Measurements from ENCODE around the gene FBF1. TPM values are rescaled to one million over a fixed set of nuclear protein-coding genes. Genes with fewer than 3 reads are reported as not detected.

The FBF1 gene
- total RNA-seq, 4 donors from 2014 or later = 11.0 to 16.5 (median 14.2) TPM

- Histone ChIP-seq H3K9me3 (no peaks in the 10 kb centered on the region), H3K4me3 (no peak overlapping the region), H3K4me1 (no peaks in the 10 kb centered on the region), H3K36me3 (no peaks in the 10 kb centered on the region), H3K27ac (no peak overlapping the region), H3K27me3 (no peaks in the 10 kb centered on the region)
- intact Hi-C loops (cut with DNase I; ENCODE audit: low total_unique reads) = no loop called here
- DNase-seq = no peak
- TF ChIP-seq CTCF (IDR thresholded peaks at IDR 0.05) (no peak), POLR2A (IDR thresholded peaks at IDR 0.05) (no peak)
Observed at GRCh38 chr17:75925912-75926311, 14.9 kb downstream of the FBF1 start.

- DNase-seq = no peak
- H3K27me3 ChIP-seq = no peaks in the 10 kb centered on the region
- TF ChIP-seq CTCF (IDR thresholded peaks at IDR 0.05) (no peak), POLR2A (IDR thresholded peaks at IDR 0.05) (no peak)
- H3K4me1 ChIP-seq = no peaks in the 10 kb centered on the region
- intact Hi-C loops (cut with DNase I; ENCODE audit: low total_unique reads) = no loop called here
- H3K4me3 ChIP-seq = no peak overlapping the region
- no peaks in the 10 kb centered on the region for H3K36me3 ChIP-seq
- H3K9me3 ChIP-seq = no peaks in the 10 kb centered on the region
- H3K27ac ChIP-seq = no peak overlapping the region
Observed at GRCh38 chr17:75925103-75925502, 15.7 kb downstream of the FBF1 start.

GRCh38 chr17:75922963-75923874 lies 17.6 kb downstream of the FBF1 start:
- Histone ChIP-seq H3K27ac (no peak overlapping the region), H3K4me3 (no peak overlapping the region), H3K4me1 (no peaks in the 10 kb centered on the region), H3K36me3 (no peaks in the 10 kb centered on the region), H3K27me3 (no peaks in the 10 kb centered on the region), H3K9me3 (no peaks in the 10 kb centered on the region)
- TF ChIP-seq POLR2A (IDR thresholded peaks at IDR 0.05) = no peak
- no peak for TF ChIP-seq CTCF (IDR thresholded peaks at IDR 0.05)
- no peak for DNase-seq
- intact Hi-C loops (cut with DNase I; ENCODE audit: low total_unique reads) = no loop called here

GRCh38 chr17:75922173-75922961 lies 18.5 kb downstream of the FBF1 start:
- no peak overlapping the region for H3K27ac ChIP-seq
- DNase-seq = no peak
- TF ChIP-seq CTCF (IDR thresholded peaks at IDR 0.05) (no peak), POLR2A (IDR thresholded peaks at IDR 0.05) (no peak)
- intact Hi-C loops (cut with DNase I; ENCODE audit: low total_unique reads) = no loop called here
- H3K27me3 ChIP-seq = no peaks in the 10 kb centered on the region
- no peaks in the 10 kb centered on the region for H3K9me3 ChIP-seq
- no peak overlapping the region for H3K4me3 ChIP-seq
- H3K36me3 ChIP-seq = no peaks in the 10 kb centered on the region
- H3K4me1 ChIP-seq = no peaks in the 10 kb centered on the region

- TF ChIP-seq CTCF (IDR thresholded peaks at IDR 0.05) (no peak), POLR2A (IDR thresholded peaks at IDR 0.05) (no peak)
- DNase-seq = no peak
- H3K4me3 ChIP-seq = no peak overlapping the region
- H3K36me3 ChIP-seq = no peaks in the 10 kb centered on the region
- intact Hi-C loops (cut with DNase I; ENCODE audit: low total_unique reads) = no loop called here
- H3K27ac ChIP-seq = no peak overlapping the region
- H3K27me3 ChIP-seq = no peaks in the 10 kb centered on the region
- no peaks in the 10 kb centered on the region for H3K4me1 ChIP-seq
- no peaks in the 10 kb centered on the region for H3K9me3 ChIP-seq
Observed at GRCh38 chr17:75921596-75921995, 19.2 kb downstream of the FBF1 start.
